Measurements from ENCODE around the gene DDX52. TPM values are rescaled to one million over a fixed set of nuclear protein-coding genes. Genes with fewer than 3 reads are reported as not detected.

The DDX52 gene
- total RNA-seq: 28.4 and 30.0 TPM in 2 replicates

GRCh38 chr17:37643118-37643766 is at the start of gene DDX52:
TSS of gene DDX52 (minus strand) at chr17:37643446. CDS start at chr17:37643420, 26 bp downstream.

GRCh38 chr17:37609170-37610040 is 33.8 kb downstream of the DDX52 start, which contains the start of gene SYNRG:
TSS of gene SYNRG (minus strand) at chr17:37609418. CDS start at chr17:37609355, 63 bp downstream.

Other genes with a start within 250 kb of the DDX52 start
- 79.3 and 130 TPM in 2 replicates for gene ACACA, start 236.6 kb downstream of the DDX52 start, total RNA-seq
- 19.5 and 21.1 TPM in 2 replicates for gene TADA2A, start 236.6 kb downstream of the DDX52 start, total RNA-seq
- gene DUSP14, start 153.6 kb downstream of the DDX52 start, total RNA-seq: 94.3 and 102 TPM in 2 replicates
- gene SYNRG, start 34.0 kb downstream of the DDX52 start, total RNA-seq: 9.9 and 25.9 TPM in 2 replicates
- gene HNF1B, start 101.6 kb upstream of the DDX52 start, total RNA-seq: not detected in 2 replicates